ENCODE data around the gene FGF22. TPM values are rescaled to one million over a fixed set of nuclear protein-coding genes. Genes with fewer than 3 reads are reported as not detected.

The FGF22 gene
- total and polyA plus RNA-seq, 2 of the 4 experiments (the other 2 are of a cell fraction) = 0.14 TPM; not detected in 1

DNA sequence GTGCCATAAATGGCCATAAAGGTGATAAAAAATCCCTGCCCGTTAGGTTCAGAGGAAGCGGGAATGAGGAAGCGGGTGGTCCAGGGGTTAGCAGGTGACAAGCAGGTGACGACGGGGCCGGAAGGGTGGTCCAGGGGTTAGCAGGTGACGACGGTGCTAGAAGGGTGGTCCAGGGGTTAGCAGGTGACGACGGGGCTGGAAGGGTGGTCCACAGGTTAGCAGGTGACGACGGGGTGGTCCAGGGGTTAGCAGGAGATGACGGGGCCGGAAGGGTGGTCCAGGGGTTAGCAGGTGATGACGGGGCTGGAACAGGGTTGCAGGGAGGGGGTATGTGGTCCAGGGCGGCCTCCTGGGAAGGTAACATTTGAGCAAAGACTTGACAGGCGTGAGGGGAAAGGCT lies 49.3 kb downstream of the FGF22 start:
- no peaks in the 10 kb centered on the region for H3K36me3 ChIP-seq (ENCODE audit: control insufficient read depth, insufficient read depth, low read length)

More for the DNA sequence above, 49.3 kb downstream of the FGF22 start:
- H4K5ac ChIP-seq (ENCODE audit: low read depth, low read length) = no peak overlapping the region
- H2BK120ac ChIP-seq (ENCODE audit: low read depth, low read length) = no peak overlapping the region
- H3K27ac ChIP-seq (ENCODE audit: insufficient read depth, low read length) = no peak overlapping the region
- in situ Hi-C loops (cut with MboI; ENCODE audit: low sequenced_read_pairs) (no loop called here), intact Hi-C loops (cut with micrococcal nuclease) (no loop called here), dilution Hi-C loops (cut with HindIII; ENCODE audit: low sequenced_read_pairs, unreplicated experiment) (no loop called here)
- H3K4me2 ChIP-seq (ENCODE audit: low read depth, low read length) = no peak overlapping the region
- no peaks in the 10 kb centered on the region for H3K9me1 ChIP-seq (ENCODE audit: insufficient read depth, low read length)
- no peak overlapping the region for H3K56ac ChIP-seq (ENCODE audit: extremely low read depth, insufficient read depth, low read length)
- no peak overlapping the region for H3K18ac ChIP-seq (ENCODE audit: low read depth, low read length)
- no peaks in the 10 kb centered on the region for H3K79me1 ChIP-seq (ENCODE audit: low read depth in 1 of 2, low read length in 2 of 2)
- CTCF ChIA-PET = no interaction called here
- no peak overlapping the region for H2BK15ac ChIP-seq (ENCODE audit: low read depth, low read length)
- H2BK5ac ChIP-seq (ENCODE audit: low read depth, low read length, poor library complexity, severe bottlenecking) = no peak overlapping the region
- BruUV-seq (replicated peaks) = no TSS peak
- no peak for DNase-seq
- H4K91ac ChIP-seq (ENCODE audit: insufficient read depth, low read depth, low read length) = no peak overlapping the region
- H3K27me3 ChIP-seq (ENCODE audit: control insufficient read depth, insufficient read depth, low read length) = no peaks in the 10 kb centered on the region
- H2AK5ac ChIP-seq (ENCODE audit: low read depth, low read length) = no peak overlapping the region
- no peak overlapping the region for H2BK20ac ChIP-seq (ENCODE audit: low read depth, low read length)
- POLR2A ChIA-PET (ENCODE audit: unreplicated experiment) = no interaction called here
- no peaks in the 10 kb centered on the region for H3K9me3 ChIP-seq (ENCODE audit: control insufficient read depth, insufficient read depth, low read length)
- no peak overlapping the region for H3K9ac ChIP-seq (ENCODE audit: low read depth, low read length)
- H3K4me1 ChIP-seq (ENCODE audit: control insufficient read depth, insufficient read depth, low read length) = peaks cover 3% of the 10 kb centered on the region; the same call in 1 of the 2 replicates
- H4K20me1 ChIP-seq (ENCODE audit: insufficient read depth, low read length) = no peaks in the 10 kb centered on the region
- no peak overlapping the region for H3K4ac ChIP-seq (ENCODE audit: low read depth, low read length)
- no peak overlapping the region for H3K14ac ChIP-seq (replicated peaks; ENCODE audit: low read depth, low read length)
- TF ChIP-seq FOS (IDR thresholded peaks at IDR 0.05; ENCODE audit: low read depth, low read length) (no peak), CHD1 (IDR thresholded peaks at IDR 0.05; ENCODE audit: low read depth, low read length) (no peak)
- TF ChIP-seq, protein P1, sequence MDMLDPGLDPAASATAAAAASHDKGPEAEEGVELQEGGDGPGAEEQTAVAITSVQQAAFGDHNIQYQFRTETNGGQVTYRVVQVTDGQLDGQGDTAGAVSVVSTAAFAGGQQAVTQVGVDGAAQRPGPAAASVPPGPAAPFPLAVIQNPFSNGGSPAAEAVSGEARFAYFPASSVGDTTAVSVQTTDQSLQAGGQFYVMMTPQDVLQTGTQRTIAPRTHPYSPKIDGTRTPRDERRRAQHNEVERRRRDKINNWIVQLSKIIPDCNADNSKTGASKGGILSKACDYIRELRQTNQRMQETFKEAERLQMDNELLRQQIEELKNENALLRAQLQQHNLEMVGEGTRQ (IDR thresholded peaks at IDR 0.05; ENCODE audit: low read depth, low read length) = no peak
- H2AFZ ChIP-seq (replicated peaks; ENCODE audit: low read length, poor library complexity) = no peak overlapping the region
- WGBS, 2 experiments (ENCODE audit: extremely low coverage in 2 of 2, insufficient read length in 1 of 2) = 75% methylated on average over 8 of the region's 17 CpGs; no CpG with 5 or more reads in 1 of the 2 experiments
- no peak overlapping the region for H2AK9ac ChIP-seq (replicated peaks; ENCODE audit: low read depth, low read length, poor library complexity)
- H3K4me3 ChIP-seq (ENCODE audit: insufficient read depth, low read depth, low read length) = no peak overlapping the region
- ATAC-seq (ENCODE audit: low read depth) = no peak
- no peak overlapping the region for H3K23ac ChIP-seq (ENCODE audit: low read depth, low read length)
- no peak overlapping the region for H4K8ac ChIP-seq (ENCODE audit: low read depth in 2 of 2, low read length in 2 of 2)

All from IMR-90 (cell line).